Stimulated activated CD8-positive, alpha-beta memory T cell treated with anti-CD3 and anti-CD28 coated beads, Interleukin-12 subunit alpha, Interleukin-12 subunit beta, amount 100 ng/mL, for 24 hours (primary cell): Measurements from ENCODE around the gene ELMO3.

Experiments
- DNase-seq: peaks from one replicate; pipeline ENCODE4 v3.0.0-alpha.2; 2020; ENCODE audit errors: extremely low read depth

Gene ELMO3

DNA sequence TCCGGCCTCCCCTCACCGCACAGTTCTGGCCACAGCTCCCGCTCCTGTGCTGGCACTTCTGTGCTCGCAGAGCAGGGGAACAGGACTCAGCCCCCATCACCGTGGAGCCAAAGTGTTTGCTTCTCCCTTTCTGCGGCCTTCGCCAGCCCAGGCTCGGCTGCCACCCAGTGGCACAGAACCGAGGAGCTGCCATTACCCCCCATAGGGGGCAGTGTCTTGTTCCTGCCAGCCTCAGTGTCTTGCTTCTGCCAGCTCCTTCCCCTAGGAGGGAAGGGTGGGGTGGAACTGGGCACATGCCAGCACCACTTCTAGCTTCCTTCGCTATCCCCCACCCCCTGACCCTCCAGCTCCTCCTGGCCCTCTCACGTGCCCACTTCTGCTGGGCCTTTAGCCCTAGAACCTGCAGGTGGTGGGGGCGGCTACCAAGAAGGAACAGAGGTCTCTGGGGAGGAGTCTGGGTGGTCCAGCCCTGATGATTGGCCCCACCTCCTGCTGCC lies 645 bp upstream of the ELMO3 start:
- no peak for DNase-seq

GRCh38 chr16:67199808-67200198 lies 872 bp downstream of the ELMO3 start:
- no peak for DNase-seq

- DNase-seq = no peak
These were observed 1.6 kb downstream of the ELMO3 start for GRCh38 chr16:67200491-67200890.

DNA sequence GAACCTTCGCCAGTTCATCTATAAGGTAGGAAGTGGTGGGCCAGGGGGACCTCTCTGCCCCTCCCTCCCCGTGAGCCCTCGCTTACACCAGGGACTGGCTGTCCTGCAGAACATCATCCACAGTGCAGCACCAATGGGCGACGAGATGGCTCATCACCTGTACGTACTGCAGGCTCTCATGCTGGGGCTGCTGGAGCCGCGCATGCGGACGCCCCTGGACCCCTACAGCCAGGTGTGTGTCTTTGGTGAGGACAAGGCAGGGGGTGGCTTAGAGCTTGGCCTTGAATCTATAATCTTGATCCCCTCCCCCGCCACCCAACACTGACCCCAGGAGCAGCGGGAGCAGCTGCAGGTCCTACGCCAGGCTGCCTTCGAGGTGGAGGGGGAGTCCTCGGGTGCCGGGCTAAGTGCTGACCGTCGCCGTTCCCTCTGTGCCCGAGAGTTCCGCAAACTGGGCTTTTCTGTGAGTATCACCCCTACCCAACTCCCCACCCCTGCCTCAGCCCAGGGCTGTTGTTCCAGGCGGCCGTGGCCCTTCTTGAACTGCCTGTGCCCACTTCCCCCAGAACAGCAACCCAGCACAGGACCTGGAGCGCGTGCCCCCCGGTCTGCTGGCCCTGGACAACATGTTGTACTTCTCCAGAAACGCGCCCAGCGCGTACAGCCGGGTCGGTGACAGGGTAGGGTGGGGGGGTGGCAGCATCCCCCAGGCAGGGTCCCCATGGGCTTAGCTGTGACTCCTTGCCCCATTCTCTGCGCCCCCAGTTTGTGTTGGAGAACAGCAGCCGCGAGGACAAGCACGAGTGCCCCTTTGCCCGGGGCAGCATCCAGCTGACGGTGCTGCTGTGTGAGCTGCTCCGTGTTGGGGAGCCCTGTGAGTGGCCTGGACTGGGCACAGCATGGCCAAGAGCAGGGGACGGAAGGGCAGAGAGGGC lies 2.7 kb downstream of the ELMO3 start:
- DNase-seq = no peak

DNA sequence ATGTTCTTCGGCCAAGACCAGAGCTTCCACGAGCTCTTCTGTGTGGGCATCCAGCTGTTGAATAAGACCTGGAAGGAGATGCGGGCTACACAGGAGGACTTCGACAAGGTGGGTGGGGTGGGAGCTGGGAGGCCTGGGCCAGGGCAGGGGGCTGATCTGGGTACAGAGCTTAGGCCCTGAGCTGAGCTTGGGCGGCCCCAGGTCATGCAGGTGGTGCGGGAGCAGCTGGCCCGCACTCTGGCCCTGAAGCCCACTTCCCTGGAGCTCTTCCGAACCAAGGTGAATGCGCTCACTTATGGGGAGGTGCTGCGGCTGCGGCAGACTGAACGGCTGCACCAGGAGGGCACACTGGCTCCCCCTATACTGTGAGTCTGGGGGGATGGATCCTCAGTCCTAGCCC lies 3.5 kb downstream of the ELMO3 start:
- no peak for DNase-seq

DNA sequence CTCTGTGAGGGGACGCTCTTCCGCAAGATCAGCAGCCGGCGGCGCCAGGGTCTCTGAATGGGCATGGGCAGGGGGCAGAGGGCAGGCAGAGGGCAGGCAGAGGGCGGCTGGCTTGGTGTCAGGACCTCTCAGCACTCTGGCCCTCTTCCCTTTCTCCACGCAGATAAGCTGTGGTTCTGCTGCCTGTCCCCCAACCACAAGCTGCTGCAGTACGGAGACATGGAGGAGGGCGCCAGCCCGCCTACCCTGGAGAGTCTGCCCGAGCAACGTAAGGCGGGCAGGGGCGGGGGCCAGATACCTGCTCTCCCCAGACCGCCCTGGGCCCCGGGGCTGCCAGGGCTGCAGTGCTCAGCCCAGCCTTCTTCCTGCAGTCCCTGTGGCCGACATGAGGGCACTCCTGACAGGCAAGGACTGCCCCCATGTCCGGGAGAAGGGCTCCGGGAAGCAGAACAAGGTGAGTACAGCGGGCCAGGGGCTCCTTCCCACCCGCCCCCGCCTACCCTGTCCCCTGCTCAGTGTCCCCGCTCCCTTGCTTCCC lies 4.1 kb downstream of the ELMO3 start:
- no peak for DNase-seq

GRCh38 chr16:67204076-67204475 lies 5.1 kb downstream of the ELMO3 start:
- no peak for DNase-seq

DNA sequence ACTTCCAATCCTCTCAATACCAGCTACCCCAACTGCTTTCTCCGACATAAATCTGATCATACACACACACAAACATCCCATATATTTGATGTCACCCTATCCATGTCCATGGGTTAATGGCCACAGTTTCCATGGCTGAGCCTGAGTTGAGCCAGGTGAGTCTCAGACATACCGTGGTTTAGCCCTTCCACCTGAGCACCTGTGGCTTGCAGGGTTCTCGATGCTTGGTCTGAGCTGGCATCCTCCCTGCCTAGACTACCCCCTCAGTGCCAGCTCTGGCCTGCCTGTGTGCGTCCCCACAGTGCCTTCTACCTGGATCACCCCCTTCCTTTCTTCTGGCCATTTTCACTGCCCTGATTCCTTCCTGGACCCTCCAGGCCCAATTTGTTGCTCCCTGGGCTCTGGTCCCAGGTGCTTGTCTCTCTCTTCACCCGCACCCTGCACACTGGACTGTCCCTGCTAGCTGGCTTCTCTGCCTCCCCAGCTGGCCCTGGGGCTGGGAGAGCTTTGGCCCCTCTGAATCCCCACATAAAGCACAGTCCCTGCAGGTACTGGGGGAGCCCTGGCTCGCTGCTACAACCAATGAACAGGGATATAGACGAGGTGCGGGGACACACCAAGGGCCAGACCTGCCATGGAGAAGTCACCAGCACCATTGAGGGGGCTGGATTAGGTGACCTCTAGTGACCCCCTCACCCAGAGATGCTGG lies 7.4 kb downstream of the ELMO3 start:
- no peak for DNase-seq

DNA sequence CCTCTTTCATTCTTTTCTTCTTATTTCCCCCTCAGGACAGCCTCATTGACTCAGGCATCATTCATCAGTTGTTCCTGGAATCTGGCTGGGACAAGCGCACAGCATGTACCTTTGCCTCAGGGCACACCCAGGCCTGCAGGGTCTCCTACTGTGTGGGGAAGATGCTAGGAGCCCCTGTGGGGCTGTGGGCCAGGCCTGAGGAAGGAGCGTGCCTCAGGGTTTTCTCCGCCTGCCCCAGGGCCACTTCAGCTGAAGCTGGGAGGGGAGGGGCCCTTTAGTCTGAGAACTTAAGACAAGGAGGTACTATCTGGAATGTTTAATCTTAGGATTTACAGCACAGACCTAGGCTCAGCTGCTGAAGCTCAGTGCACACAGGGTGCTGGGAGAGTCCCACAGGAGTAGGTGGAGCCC lies 7.9 kb downstream of the ELMO3 start:
- no peak for DNase-seq

GRCh38 chr16:67207249-67208091 lies 8.5 kb downstream of the ELMO3 start:
- DNase-seq = no peak

DNA sequence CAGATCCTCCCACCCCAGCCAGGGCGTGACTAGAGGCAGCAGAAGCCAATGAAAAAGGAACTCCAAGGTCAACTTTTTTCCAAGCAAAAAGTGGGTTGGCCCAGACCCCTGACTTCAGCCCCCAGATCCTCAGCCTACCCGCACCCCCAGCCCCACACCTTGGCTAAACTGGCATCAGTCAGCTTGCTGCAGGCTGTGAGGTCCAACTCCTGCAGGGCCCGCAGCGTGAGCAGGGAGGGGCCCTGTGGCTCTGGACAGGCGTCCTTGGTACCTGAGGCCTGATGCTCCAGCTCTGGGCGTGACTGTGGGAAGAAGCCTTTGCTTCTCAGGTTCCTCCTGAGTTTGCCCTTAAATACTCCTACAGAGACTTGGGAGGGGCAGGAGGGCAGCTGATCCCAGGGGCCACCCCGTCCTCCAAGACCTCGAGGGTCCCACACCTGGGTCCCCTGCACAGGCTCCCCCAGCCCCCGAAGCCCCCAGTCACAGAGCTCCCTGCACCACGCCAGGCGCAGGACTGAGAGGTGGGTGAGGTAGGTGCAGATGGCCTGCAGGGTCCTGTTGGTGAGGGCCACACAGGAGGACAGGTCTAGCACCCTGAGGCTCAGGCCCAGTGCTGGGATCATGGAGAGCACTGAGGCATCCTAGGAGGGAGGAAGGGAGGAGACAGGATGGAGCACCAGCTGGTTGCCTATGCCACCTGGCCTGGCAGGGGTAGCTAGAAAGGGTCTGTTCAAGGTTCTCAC lies 9.4 kb downstream of the ELMO3 start:
- no peak for DNase-seq

DNA sequence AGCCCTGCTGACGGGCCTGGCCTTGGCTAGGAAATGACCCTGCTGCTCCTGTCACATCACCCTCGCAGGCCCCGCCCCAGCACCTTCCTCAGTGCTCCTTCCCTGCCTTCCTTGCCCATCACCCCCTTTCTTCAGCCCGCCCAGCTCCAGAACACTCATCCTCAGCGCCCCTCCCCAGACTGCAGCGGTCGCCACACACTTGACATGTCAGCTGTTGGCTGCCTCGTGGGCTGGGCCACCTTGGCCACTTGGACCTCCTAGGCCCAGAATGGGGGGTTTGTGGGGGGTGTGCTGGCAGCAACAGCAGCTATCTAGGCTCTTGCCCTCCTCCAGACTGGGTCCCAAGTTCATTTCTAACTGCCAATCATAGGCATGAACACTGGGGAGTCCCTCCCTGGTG lies 10.6 kb downstream of the ELMO3 start:
- DNase-seq = no peak

DNA sequence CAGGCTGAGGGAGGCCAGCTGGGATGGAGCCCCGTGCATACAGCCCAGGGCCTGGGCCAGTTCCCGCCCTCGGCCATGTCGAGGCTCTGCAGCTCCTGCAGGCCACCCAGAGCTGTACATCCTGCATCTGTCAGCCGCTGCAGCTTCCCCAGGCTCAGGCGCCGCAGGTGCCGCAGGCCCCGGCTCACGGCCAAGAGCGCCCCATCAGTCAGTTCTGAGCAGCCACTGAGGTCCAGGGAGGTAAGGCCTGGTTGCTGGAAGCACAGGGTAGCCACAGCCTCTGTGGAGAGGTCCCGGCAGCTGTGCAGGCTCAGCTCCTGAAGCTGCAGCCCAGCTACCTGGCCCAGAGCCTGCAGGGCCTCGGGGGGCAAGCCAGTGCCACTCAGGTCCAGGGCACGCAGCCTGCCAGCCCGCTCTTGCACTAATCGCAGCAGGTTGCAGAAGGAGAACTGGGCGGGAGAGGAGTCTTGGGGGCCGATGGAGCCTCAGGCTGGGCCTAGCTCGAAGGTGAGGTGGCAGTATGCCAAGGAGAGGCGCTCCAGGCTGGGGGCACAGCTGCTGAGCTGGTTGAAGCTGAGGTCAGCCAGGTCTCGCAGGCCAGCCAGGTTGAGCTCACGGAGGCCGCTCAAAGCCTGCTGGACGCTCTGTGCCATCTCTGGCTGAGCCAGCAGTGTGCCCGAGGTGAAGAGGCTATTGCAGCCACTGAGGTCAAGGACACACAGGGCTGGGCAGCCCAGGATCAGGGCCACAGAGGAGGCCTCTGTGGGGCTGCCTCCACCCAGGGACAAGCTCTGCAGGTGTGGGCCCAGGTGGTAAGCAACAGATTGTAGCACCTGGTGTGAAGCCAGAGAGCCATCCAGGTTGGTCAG lies 11.4 kb downstream of the ELMO3 start:
- no peak for DNase-seq

DNA sequence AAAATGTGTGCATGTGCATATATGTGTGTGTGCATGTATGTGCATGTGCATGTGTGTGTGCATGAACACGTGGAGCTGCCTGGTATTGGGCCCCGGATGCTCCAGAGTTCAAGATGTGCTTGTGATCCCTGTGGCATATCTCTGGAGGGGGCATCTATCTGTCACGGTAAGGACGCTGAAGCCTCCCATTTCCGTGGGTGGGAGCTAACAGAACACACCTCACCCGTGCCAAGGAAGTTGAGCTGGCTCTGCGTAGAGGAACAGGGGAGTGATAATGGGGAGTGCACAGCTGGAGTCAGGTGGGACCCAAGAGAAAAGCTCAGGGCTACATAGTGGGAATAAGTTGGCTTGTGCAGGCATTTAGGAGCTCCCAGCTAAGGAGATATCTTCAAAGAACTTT lies 12.7 kb downstream of the ELMO3 start:
- DNase-seq = no peak

DNA sequence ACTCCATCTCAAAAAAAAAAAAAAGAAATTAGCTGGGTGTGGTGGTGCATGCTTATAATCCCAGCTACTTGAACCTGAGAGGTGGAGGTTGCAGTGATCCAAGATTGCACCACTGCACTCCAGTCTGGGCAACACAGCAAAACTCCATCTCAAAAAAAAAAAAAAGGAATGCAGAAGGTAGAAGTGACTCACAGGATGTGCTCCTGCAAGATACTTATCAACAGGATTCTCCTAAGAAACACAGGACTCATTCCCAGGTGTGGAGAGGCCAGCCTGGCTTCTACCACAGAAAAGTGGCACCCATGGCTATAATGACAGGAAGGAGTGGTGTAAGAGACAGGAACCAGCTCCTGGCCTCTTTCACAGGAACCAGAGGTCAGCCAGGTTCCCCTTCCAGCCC lies 13.8 kb downstream of the ELMO3 start:
- DNase-seq = no peak

DNA sequence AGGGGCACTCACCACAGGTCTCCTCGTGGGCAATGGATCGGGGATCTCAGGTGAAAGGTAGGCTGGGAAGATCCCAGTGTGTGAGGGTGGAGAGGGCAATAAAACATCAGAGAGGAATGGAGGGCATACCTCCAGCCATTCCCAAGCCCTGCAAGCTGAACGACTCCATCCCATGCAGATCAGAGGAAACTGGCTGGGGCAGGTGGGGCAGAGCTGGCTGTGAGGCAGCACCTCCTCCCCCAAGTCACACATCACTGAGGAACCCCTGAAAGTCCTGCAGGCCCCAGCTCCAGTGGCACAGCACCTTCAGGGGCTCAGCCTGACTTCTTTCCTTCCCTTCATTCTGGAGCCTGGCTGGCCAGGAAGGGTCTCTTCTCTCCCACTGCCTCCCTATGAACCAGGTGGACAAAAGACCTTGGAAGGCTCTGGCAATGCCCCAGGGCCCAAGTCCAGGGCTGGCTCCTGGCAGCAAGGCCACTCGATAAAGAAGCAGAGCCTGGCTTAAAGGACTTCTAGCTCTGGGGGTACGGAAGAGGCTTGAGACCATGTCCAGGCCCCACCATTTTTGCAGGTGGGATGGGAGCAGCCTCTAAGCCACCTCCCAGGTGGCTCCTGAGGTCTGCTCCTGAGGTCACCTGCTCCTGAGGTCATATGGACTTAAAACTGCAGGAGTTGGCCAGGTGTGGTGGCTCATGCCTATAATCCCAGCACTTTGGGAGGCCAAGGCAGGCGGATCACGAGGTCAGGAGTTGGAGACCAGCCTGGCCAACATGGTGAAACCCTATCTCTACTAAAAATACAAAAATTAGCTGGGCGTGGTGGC lies 14.5 kb downstream of the ELMO3 start:
- DNase-seq = no peak

- DNase-seq = no peak
These were observed 16.8 kb downstream of the ELMO3 start for GRCh38 chr16:67215706-67216105.

GRCh38 chr16:67216612-67217490 lies 17.9 kb downstream of the ELMO3 start:
- no peak for DNase-seq
